Caco-2 (cell line): Measurements from ENCODE around the gene ZDHHC3. TPM values are rescaled to one million over a fixed set of nuclear protein-coding genes. Genes with fewer than 3 reads are reported as not detected.

Source experiments
- BruUV-seq: library from RNA; stranded (reverse); fragments of 400-500 nt; replicated peaks from 2 replicates; lab custom pipeline; 2021; lab: Mats Ljungman, UMichigan
- CTCF ChIA-PET: fragments of 300-600 bp; sonication (Branson Sonifier 250); formaldehyde crosslinking; loops from one replicate; lab custom pipeline; 2022; ENCODE audit warnings: antibody characterized with exemption; lab: Charles Lee
- POLR2A ChIA-PET: fragments of 300-600 bp; sonication (Branson Sonifier 250); formaldehyde crosslinking; loops from one replicate; lab custom pipeline; 2022; ENCODE audit warnings: antibody characterized with exemption; lab: Charles Lee
- DNase-seq, 2 experiments: peaks; one replicate each; pipeline versions ENCODE4 v3.0.0 to v3.0.0-alpha.2; 2020 to 2022
- H3K27me3 ChIP-seq: replicated peaks from 2 replicates; pipeline ENCODE4 v1.6.0; 2011; ENCODE audit warnings: low read length; ENCODE audit not compliant: control insufficient read depth, insufficient read depth
- H3K36me3 ChIP-seq: 2 replicates; pipeline ENCODE4 v1.5.1; 2011; ENCODE audit warnings: low read length; ENCODE audit not compliant: control insufficient read depth, insufficient read depth
- H3K4me1 ChIP-seq: fragments of 250-450 bp; sonication (Bioruptor Pico); 2 replicates; pipeline ENCODE4 v1.5.1; 2020; ENCODE audit warnings: mild to moderate bottlenecking
- H3K4me3 ChIP-seq: 2 replicates; pipeline ENCODE4 v1.5.1; 2011; ENCODE audit warnings: low read depth, mild to moderate bottlenecking, control low read depth, low read length
- H3K9me3 ChIP-seq: fragments of 250-450 bp; sonication (Bioruptor Pico); 2 replicates; pipeline ENCODE4 v1.5.1; 2020; ENCODE audit warnings: mild to moderate bottlenecking, moderate library complexity
- H3K27ac Mint-ChIP-seq: one replicate; pipeline ENCODE4 v1.8.0; 2022; ENCODE audit warnings: mixed read lengths; ENCODE audit not compliant: unreplicated experiment
- H3K27me3 Mint-ChIP-seq: one replicate; pipeline ENCODE4 v1.8.0; 2022; ENCODE audit warnings: mixed read lengths; ENCODE audit not compliant: insufficient read depth, unreplicated experiment
- H3K36me3 Mint-ChIP-seq: one replicate; pipeline ENCODE4 v1.8.0; 2022; ENCODE audit warnings: mild to moderate bottlenecking, mixed read lengths; ENCODE audit not compliant: insufficient read depth, unreplicated experiment
- H3K4me1 Mint-ChIP-seq: one replicate; pipeline ENCODE4 v1.8.0; 2022; ENCODE audit warnings: low read depth, mixed read lengths; ENCODE audit not compliant: unreplicated experiment
- H3K4me3 Mint-ChIP-seq: one replicate; pipeline ENCODE4 v1.8.0; 2022; ENCODE audit warnings: mild to moderate bottlenecking, moderate library complexity, mixed read lengths; ENCODE audit not compliant: unreplicated experiment
- H3K9me3 Mint-ChIP-seq: one replicate; pipeline ENCODE4 v1.8.0; 2022; ENCODE audit warnings: mixed read lengths; ENCODE audit not compliant: unreplicated experiment
- CTCF ChIP-seq, 2 experiments: fragments of 200-600 bp in 1 of 2; IDR thresholded peaks; 1 replicate in 1 of 2; 2 replicates in 1 of 2; pipeline versions ENCODE4 v1.5.1 to v1.8.0; 2011 to 2022; ENCODE audit warnings: antibody characterized with exemption in 1 of 2, control low read depth in 1 of 2, inconsistent platforms in 1 of 2, low read depth in 1 of 2, low read length in 1 of 2, mild to moderate bottlenecking in 1 of 2, moderate library complexity in 1 of 2; ENCODE audit not compliant: insufficient read depth in 1 of 2, severe bottlenecking in 1 of 2, unreplicated experiment in 1 of 2
- intact Hi-C: fragments of 100-400 bp; cut with micrococcal nuclease; formaldehyde crosslinking; loops from one replicate; pipeline ENCODE4 v1.10.0; 2022; ENCODE audit not compliant: unreplicated experiment
- total RNA-seq: library from RNA; stranded (reverse); gene quantifications from 2 replicates; pipeline ENCODE4 v1.2.3, GENCODE V29; 2022

ZDHHC3 gene
- total RNA-seq, 1 experiment from 2014 or later, result 71.3 TPM

DNA sequence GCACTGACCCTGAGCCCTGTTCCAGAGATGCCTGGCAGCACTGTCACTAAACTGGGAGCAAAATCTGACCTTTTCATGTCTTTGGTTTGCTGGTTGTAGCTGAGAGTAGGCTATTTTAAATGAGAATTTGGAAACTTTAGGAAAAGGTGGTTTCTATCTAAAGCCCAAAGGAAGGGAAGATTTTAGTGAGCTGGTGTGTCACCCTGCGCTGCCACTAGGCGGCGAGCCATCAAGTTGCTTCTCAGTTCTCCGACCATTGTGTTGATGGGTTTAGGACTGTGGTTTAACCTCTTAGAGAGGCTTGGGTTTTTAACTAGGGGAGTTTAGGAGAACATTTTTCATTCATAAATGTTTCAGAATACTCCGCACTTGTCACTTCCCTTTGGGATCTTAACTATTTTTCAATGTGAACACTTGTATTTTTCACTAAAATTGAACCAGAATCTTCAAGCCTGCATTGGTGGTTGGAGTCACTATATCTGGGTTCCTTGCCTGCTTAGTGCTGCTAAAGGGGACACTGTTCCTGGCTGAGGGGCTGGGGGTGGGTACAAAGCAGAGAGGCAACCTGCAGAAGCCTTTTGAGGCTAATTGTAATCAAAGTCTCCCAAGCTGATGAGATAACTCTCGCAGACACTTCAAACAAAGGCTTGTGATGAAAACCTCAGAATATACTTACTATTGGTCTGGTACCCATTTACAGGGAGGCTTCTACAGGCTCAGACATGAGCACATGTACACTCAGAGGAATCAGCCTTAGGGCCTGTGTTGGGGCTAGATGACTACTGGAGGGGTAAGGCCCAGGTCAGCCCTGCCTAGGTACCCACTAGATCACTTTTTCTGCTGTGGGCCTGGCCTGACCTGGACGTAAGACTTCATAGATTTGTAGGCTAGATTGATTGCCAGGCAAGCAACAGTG is 16.8 kb upstream of the ZDHHC3 start:
- peaks cover 35% of the 10 kb centered on the region for H3K4me1 ChIP-seq
- H3K27ac Mint-ChIP-seq, result no peak overlapping the region
- peaks cover 31% of the 10 kb centered on the region for H3K4me1 Mint-ChIP-seq
- intact Hi-C loops, result no loop called here
- BruUV-seq, result no TSS peak
- ChIA-PET CTCF (interaction anchor here (0.5 kb wide), 1 partner anchor 758 kb away, joined by 3 read pairs; no protein-coding TSS in a partner anchor), POLR2A (interaction anchor here (1.8 kb wide), 1 partner anchor 17 kb away, joined by 5 read pairs; the partner anchor contains the start of genes EXOSC7 and ZDHHC3)
- DNase-seq, result peak in 1 of 2 experiments; percentile 37
- peak; percentile 63 to 67 for TF ChIP-seq CTCF (IDR thresholded peaks at IDR 0.05; ENCODE audit: insufficient read depth in 1 of 2, low read depth in 1 of 2, low read length in 1 of 2, severe bottlenecking in 1 of 2, unreplicated experiment in 1 of 2)
- H3K36me3 Mint-ChIP-seq, result peaks cover 49% of the 10 kb centered on the region
- no peak overlapping the region for H3K4me3 ChIP-seq
- no peaks in the 10 kb centered on the region for H3K9me3 Mint-ChIP-seq
- no peaks in the 10 kb centered on the region for H3K27me3 Mint-ChIP-seq
- H3K4me3 Mint-ChIP-seq, result no peak overlapping the region
- peaks cover 6% of the 10 kb centered on the region for H3K36me3 ChIP-seq
- H3K27me3 ChIP-seq, result no peaks in the 10 kb centered on the region
- H3K9me3 ChIP-seq, result no peaks in the 10 kb centered on the region

DNA sequence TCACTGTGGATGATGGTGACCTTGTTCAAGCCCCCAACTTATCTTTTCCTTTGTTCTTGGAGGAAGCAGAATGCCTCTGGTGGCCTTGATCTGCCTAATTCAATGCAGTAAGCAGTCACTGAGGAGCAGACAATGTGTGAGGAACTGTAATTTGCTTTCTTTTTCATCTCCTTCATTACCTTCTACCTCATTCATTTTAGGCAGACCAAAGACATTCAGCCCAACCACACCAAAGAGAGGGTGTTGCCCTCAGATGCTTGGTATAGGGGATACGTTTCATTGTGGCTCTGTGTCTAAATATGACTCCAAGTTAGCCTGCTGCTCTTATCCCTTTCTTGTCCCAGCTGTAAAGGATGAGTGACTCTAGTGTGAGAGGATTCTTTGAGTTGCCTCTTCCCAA is 15.4 kb upstream of the ZDHHC3 start:
- CTCF ChIA-PET, result no interaction called here
- peaks cover 40% of the 10 kb centered on the region for H3K36me3 Mint-ChIP-seq
- H3K4me3 ChIP-seq, result no peak overlapping the region
- H3K9me3 ChIP-seq, result no peaks in the 10 kb centered on the region
- H3K36me3 ChIP-seq, result peaks cover 4% of the 10 kb centered on the region
- peaks cover 26% of the 10 kb centered on the region for H3K4me1 Mint-ChIP-seq
- no peaks in the 10 kb centered on the region for H3K9me3 Mint-ChIP-seq
- H3K4me1 ChIP-seq, result peaks cover 27% of the 10 kb centered on the region
- POLR2A ChIA-PET, result no interaction called here
- TF ChIP-seq CTCF (IDR thresholded peaks at IDR 0.05; ENCODE audit: insufficient read depth in 1 of 2, low read depth in 1 of 2, low read length in 1 of 2, severe bottlenecking in 1 of 2, unreplicated experiment in 1 of 2), result no peak
- no peak overlapping the region for H3K27ac Mint-ChIP-seq
- DNase-seq, result no peak
- H3K27me3 Mint-ChIP-seq, result no peaks in the 10 kb centered on the region
- BruUV-seq, result no TSS peak
- intact Hi-C loops, result no loop called here
- H3K4me3 Mint-ChIP-seq, result no peak overlapping the region
- no peaks in the 10 kb centered on the region for H3K27me3 ChIP-seq

DNA sequence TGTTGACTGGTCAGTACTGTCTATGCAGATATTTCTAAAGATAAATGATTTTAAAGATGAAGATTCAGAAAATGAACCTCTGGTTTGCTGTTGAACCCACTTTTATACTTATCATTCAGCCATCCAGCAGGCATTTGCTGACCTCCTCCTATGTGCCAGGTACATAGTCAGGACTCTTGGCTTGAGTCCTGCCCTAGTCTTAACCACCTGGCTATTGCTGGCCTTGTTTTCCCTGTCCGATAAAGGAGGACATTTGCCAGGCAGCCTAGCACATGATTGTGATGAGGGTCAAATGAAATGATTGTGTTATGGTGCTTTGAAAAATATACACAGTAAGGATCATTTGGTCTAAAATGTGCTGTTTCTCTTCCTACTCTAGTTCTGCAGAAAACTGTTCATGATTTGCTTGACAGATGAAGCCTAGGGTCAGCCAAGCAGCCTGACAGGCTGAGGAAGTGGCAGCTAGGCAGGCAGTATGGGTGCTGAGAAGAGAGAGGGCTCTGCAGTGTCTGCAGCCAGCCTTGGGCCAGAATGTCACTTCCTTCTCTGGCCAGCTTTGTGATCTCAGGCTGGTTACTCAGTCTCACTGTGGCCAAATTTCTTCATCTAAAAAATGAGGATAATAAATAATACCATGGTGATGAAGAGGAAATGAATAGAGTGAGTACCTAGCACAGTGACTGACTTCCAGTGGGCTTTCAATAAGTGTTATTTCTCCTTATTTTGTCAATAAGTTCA is 13.8 kb upstream of the ZDHHC3 start:
- Mint-ChIP-seq H3K4me3 (no peak overlapping the region), H3K4me1 (peaks cover 16% of the 10 kb centered on the region), H3K27me3 (no peaks in the 10 kb centered on the region), H3K36me3 (peaks cover 49% of the 10 kb centered on the region), H3K27ac (no peak overlapping the region), H3K9me3 (no peaks in the 10 kb centered on the region)
- TF ChIP-seq CTCF (IDR thresholded peaks at IDR 0.05; ENCODE audit: insufficient read depth in 1 of 2, low read depth in 1 of 2, low read length in 1 of 2, severe bottlenecking in 1 of 2, unreplicated experiment in 1 of 2), result no peak
- ChIA-PET POLR2A (no interaction called here), CTCF (no interaction called here)
- BruUV-seq, result no TSS peak
- Histone ChIP-seq H3K9me3 (no peaks in the 10 kb centered on the region), H3K27me3 (no peaks in the 10 kb centered on the region), H3K36me3 (peaks cover 4% of the 10 kb centered on the region; the same call in 1 of the 2 replicates), H3K4me3 (no peak overlapping the region), H3K4me1 (peaks cover 14% of the 10 kb centered on the region; the same call in 1 of the 2 replicates)
- intact Hi-C loops, result no loop called here
- DNase-seq, result no peak
